ENCODE results near the gene BPIFB4.
"Not testable (repeated sequence)": the region's sequence is repeated elsewhere in the genome, so short reads cannot be mapped to it uniquely, and the experiment has no call there.

Gene BPIFB4

DNA sequence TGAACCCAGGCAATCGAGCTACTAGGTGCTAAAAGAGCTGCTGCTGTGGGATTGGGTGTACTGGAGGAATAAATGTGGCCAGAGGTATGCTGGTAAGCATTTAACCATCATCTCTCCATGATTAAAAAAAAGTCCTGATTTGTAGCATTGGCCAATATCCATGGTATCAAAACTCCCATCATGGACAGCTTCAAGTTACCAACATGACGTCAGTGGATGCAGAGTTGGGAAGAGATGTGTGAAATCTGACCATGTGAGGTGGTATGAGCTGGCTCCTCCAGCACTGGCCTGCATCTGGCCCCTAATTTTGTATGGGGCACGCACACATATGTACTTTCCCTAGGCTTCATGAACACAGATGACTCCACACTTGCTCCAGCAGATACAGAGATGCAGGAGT lies 11.7 kb downstream of the BPIFB4 start:
- DNase-seq: no peak

DNA sequence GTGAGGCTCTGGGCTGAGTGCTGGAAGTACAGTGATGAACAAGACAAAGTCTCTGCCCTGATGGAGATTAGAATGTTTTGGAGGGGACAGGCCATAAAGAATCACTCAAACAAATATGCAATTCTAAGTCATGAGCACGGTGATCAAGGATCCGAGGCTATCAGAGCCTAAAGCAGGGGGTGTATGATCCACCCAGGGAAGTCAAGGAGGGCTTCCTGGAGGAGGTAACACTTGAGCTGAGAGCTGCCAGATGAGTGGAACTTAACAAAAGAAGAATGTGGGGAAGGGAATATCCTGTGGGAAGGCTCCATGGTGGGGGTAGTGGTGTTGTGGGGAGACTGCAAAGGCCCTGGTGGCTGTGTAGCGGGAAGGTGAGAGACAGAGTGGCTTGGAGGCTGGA lies 12.2 kb downstream of the BPIFB4 start:
- DNase-seq: no peak

DNA sequence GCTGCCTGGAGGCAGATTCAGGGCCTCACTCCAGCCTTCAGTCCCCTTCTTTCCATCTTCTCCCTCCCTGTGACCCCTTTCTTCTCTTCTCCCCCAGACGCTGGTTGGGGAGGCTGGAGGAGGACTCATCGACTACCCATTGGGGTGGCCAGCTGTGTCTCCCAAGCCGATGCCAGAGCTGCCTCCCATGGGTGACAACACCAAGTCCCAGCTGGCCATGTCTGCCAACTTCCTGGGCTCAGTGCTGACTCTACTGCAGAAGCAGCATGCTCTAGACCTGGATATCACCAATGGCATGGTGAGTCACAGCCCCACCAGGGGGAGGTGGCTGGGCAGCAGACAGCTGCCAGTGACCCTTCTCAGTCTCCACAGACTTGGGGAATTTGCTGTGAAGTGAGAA lies 12.9 kb downstream of the BPIFB4 start:
- DNase-seq: no peak

DNA sequence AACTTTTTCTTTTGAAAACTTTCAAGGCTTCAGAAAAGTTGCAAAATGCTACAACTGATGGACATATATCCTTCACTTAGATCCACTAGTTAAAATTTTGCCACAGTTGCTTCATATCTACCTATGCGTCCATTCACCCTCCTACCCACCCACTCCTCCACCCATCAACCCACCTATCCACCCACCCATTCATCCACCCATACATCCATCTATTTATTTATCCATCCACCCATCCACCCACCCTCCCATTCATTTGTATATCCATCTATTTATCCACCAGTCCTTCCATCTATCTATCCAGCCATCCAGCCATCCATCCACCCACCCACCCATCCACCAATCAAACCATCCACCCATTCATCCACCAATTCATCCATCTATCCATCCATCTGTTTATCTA lies 13.6 kb downstream of the BPIFB4 start:
- DNase-seq: no peak

DNA sequence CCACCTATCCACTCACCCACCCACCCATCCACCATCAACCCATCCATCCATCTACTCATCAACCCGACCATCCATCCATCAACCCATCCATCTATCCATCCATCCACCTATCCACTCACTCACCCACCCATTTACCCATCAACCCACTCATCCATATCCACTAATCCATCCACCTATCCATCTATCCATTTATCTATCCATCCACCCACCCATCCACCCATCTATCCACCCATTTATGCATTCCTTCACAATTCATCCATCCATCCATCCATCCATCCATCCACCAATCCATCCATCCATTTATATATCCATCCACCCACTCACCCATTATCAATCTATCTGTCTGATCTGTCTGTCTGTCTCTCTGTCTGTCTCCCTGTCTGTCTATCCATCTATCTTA lies 14.1 kb downstream of the BPIFB4 start:
- no peak for DNase-seq

DNA sequence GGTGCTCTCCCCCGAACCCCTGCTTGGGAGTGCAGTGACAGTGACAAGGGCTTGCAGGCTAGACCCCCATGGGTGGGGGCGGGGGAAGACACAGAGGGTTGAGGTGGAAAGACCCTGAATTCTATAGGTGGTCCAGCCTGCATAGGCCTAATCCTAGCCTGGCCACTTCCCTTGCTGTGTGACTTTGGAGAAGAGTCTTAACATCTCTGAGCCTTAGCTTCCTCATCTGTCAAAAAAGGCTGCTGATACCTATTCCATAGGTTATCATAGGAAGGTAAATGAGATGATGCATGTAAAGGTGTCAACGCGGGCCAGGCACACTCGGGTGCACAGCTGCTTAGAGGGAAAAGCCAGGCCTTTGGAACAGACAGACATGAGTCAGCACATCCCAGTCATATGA lies 15.8 kb downstream of the BPIFB4 start:
- no peak for DNase-seq

DNA sequence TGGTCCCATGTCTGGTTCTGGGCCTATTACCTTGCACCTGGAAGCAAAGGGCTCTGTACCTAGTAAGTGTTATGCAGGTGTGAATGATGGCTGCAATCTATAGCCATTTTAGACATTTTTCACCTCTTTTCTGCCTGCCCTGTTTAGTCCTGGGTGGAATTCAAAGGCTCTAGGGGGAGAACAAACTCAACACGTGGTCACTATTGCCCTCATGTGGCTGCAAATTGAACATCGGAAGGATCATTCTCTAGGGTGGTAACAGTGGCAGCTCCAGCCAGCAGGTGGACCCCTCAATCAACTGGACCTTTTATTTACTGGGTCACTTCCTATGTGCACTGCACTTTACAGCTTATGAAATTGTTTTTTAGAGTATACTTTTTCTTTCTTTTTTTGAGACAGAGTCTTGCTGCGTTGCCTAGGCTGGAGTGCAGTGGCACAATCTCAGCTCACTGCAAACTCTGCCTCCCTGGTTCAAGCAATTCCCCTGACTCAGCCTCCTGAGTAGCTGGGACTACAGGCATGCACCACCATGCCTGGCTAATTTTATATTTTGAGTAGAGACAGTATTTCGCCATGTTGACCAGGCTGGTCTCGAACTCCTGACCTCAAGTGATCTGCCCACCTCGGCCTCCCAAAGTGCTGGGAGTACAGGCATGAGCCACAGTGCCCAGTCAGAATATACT lies 16.6 kb downstream of the BPIFB4 start:
- DNase-seq: peak; percentile 88

DNA sequence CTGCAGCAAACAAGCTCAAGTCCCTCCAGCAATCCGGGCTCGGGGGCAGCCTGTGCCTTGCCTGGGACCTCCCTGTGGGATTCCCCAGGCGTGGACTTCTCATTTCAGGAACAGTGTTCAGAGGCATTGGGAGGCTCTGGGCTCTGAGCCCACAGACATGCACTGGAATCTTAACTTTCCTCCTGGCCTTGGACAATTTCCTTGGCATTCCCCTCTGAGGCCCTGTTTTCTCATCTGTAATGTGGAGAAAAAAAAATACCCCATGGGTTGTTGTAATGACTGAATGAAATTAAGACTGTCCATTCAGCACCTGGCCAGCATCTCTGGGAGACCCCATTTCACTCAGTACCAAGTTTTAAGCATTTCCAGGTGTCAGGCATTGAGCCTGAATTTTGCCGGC lies 17.6 kb downstream of the BPIFB4 start:
- no peak for DNase-seq

DNA sequence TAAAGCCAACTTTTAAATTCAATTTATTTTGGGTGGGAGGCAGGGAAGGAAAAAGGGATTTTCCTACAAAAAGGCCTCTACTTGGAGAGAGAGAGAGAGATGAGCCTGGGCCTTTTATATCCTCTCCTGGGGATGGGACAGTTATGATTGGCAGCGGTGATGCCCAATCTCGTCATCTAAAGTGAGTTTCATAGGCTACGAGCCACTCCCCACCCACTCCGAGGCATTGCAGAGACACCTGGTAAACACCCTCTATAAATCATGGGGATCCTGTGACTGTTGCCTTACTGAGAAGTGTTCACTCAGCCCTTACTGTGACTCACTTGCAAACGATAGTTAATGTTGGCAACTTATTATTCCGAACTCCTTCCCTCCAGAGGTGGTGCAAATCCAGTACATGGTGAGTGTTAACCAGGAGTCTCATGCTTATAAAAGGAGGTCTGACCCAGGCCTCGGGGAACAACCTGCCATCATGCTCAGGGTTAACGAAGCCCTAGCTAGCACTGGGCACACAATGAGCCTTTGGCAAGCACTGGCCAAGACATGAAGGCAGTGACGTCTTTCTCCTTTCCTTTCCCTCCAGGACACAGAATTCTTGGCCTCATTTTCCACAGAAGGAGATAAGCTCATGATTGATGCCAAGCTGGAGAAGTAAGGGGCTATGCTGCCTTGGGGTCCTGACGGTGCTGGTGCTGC lies 20.5 kb downstream of the BPIFB4 start:
- DNase-seq: no peak

DNA sequence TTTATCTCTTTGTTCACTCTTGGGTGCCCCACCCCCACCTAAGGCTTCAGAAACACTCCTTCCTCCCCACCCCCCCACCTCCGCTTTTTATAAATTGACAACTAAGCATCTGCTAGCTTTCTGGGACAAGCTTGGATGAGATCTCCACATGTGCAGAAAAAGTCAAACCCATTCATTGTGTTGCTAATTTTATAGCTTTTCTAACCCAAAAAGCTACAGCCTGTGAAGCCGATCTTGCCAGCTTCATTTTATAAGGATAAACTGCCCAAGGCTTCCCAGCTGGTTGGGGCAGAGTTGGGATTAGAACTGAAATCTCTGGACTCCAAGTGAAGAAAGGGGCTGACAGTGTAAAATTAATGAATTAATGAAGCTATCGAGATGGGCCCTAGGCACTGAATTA lies 24.1 kb downstream of the BPIFB4 start:
- DNase-seq: no peak

DNA sequence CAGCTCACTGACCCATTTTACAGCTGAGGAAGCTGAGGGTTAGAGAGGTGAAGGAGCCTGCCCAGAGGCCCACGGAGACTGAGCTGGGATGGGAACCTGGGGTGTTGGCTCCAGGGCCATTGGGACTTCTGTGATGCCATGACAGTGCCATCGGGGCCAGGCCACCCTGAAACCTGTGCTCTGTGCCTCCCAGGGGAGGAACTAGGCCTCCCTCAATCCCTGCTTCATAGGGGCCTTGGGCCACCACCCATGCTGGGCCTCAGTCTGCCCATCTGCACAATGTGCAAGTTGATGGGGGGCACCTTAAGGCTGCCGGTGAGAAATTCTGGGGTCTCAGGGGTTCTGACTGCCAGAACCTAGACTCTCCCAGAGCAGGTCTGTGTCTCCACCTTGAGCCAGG lies 24.9 kb downstream of the BPIFB4 start:
- DNase-seq: no peak

DNA sequence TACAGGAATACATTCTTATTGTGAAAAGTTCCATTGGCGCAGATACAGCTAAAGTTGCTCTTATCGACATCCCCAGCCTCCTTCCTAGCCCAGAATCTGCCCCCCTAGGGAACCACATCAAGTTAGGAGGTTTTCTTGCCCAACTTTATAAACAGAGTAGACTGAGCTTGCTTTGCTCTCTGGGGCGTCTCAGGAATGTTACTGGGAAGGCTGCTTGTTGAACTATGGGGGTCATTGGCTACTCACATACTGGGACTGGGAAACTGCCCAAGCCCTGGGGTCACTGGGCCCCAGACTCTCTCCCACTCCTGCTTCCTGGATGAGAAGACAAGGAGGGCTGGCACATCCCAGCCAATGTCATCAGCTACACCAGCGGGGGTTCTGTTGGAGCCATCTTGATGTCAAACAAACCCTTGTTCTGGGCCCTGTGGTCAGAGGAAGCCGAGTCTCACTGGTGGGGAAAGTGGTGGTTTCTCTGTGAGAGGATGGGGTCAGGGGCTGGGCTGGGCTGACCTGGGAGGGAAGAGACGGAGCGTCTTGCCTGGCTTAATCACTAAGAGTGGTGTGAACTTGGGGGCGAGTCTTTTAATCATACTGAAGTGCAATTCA lies 26.0 kb downstream of the BPIFB4 start:
- DNase-seq: no peak

DNA sequence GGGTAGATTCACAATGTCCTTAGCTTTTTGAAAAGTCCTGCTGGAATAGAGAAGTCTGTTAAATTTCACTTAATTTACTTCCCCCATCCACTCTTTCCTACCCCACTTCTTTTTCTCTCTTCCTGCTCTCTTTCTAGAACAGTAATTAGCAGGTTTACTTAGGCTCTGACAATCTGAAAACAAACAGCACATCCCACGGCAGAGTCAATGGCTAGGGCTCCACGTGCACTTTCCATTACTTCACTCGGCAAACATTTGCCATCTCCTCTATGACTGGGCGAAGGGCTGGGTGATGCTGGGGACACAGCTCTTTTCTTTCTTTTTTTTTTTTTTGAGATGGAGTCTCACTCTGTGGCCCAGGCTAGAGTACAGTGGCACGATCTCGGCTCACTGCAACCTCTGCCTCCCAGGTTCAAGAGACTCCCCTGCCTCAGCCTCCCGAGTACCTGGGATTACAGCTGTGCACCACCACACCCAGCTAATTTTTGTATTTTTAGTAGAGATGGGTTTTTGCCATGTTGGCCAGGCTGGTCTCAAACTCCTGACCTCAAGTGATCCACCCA lies 26.7 kb downstream of the BPIFB4 start:
- DNase-seq: not testable (repeated sequence)

DNA sequence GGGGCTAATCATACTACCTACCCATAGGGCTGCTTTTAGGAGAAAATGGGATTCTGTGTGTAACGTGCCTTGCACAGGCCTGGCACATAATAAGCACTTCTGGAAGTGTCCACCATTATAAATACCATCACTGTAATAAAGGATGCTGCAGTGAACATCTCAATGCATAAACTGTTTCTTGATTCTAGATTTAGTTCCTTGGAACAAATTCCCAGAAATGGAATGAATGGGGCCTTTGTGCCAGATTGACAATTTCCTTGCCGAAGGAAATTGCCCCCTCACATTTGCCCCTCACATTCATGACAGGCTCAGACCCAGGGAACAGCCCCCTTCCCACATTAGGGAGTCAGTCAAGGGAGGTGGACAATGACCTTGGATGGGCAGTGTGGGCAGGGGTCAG lies 29.2 kb downstream of the BPIFB4 start:
- DNase-seq: no peak

DNA sequence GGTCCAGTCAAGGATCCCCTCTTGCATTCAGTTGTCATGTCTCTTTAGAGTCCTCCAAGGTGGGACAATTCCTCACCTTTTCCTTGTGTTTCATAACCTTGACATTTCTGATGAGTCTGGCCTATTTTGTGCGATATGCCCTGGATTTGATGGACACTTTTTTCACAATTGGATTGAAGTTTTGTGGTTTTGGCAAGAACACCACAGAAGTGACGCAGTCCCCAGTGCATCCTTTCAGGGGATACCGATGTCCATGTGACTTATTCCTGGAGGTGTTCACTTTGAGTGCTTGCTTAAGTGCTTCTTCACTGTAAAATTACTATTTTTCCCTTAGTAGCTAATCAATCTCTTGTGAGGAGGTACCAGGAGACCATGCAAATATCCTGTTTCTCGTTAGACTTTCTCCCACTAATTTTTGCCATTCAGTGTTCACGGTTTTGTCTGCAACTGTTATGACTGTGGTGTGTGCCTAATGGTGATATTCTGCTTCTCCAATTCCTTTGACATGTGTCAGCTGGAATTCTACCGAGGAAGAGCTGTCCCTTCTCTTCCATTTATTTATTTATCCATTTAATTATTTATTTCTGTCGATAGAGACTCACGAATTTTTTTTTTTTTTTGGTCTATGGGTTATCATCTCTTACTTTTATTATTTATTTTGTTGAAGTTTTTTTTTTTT lies 30.8 kb downstream of the BPIFB4 start:
- DNase-seq: no peak

DNA sequence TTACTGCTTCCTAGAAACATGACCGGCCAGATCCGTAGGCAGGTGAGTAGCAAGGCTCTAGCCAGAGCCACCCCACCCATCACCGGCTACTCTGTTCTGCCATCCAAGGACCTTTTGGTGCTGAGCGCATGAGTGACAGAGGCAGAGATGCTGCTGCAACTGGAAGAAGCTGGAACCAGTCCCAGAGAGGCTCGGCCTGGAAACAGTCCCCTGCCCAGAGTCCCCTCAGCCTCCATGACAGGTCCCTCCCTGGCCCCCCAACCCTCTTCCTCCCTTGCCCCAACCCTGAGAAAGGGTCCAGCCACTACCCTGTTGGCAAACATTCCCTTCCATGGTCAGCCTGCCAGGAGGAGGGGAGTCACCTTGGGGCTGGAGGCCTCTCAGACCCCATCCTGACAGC lies 31.9 kb downstream of the BPIFB4 start:
- no peak for DNase-seq

DNA sequence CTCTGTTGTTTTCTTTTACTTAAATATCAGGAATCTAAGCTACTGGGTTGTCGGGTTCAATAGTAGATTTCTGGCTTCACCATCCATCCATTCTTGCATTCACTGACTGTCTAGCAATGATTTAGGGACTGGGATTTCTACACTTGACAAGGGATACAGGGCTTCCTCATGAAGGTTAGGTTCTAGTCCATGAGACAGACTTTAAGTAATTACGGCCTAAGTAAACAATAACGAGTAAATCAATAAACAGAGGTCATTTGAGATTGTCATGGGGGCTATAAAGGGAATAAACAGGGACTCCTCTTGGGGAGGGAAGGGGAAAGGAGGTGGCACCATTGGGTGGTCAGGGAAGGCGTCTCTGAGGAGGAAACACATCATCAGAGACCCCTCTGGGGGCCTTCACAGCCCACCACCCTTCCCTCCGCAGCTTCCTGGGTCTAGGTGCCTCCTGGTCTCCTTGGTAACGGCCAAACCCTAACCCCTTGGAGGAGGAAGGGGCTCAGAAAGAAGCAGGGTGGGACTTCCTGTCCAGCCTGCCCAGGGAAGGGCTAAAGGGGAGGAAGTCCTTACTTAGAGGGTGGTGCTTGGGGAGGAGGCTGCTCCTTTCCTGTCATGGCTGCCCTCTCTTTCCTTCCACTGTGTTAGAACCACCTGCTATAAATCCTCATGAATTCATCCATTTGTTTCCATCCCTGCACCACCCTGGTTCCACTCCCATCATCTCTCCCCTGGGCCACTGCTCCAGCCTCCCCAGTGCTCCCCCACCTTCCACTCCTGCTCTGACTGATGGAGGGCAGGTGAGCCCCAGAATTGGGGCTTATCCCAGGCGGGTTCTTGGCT lies 33.3 kb downstream of the BPIFB4 start:
- DNase-seq: no peak

DNA sequence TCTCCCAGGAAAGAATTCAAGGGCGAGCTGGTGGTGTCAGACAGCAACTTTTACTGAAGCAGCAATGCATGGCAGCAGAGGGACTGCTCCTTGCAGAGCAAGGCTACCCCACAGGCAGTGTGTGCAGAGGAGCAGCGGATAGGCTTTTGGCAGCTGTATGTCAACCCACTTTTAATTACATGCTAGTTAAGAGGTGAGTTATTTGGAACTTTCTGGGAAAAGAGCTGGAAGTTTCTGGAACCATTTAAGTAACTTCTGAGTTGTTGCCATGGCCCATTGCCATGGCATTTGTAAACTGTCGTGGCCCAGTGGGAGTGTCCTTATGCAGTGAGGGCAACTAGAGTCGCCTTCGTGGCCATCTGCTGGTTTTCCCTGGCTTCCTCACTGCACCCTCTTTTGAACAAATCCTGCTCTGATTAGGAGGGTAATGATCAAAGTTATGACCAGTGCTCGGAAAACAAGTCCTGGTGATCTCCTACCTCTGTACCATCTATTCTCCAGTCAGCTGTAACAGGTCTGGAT lies 34.0 kb downstream of the BPIFB4 start:
- no peak for DNase-seq

DNA sequence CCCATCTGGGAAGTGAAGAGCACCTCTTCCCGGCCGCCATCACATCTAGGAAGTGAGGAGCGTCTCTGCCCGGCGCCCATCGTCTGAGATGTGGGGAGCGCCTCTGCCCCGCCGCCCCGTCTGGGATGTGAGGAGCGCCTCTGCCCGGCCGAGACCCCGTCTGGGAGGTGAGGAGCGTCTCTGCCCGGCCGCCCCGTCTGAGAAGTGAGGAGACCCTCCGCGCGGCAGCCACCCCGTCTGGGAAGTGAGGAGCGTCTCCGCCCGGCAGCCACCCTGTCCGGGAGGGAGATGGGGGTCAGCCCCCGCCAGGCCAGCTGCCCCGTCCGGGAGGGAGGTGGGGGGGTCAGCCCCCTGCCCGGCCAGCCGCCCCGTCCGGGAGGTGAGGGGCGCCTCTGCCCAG lies 36.1 kb downstream of the BPIFB4 start:
- DNase-seq: not testable (repeated sequence)

DNA sequence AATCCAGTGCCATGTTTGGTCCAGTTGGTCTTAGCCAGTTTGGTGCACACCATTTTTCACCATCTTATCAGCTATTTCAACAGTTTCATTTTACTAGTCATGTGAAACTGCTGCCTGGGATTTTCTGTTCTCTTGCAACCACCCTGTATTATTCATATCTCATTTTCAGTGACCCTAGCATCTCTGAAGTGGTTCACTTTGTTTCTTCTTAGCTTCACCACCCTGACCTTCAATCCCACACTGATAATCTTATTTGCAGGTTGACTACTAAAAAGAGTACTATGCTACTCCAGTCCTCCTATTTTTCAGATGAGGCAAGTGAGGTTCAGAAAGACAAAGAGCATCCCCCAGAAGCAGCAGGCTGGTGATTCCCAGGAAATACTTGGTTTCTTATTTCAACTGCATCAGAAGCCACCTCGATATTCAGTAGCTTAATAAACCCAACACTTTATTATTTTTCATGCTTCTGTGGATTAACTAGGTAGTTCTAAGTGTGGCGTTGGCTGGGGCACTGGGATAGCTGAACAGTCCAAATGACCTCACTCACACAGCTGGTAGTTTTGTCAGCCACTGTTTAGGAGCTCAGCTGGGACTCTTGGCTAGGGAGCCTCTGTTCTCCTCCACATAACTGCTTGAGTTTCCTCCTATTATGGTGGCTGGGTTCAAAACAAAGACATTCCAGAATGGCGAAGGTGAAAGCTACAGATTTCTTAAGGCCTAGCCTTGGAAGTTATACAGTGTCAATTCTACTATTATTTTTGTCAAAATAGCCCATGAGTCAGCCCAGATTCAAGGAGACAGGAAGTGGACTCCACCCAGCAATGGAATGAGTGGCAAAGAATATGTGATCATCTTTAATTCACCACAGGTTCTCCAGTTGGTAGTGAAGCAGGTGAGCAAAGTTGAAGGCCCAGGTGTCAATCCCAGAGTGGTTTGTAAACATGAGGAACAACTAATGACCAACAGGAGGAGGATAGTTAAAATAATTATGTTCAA lies 40.6 kb downstream of the BPIFB4 start:
- no peak for DNase-seq

DNA sequence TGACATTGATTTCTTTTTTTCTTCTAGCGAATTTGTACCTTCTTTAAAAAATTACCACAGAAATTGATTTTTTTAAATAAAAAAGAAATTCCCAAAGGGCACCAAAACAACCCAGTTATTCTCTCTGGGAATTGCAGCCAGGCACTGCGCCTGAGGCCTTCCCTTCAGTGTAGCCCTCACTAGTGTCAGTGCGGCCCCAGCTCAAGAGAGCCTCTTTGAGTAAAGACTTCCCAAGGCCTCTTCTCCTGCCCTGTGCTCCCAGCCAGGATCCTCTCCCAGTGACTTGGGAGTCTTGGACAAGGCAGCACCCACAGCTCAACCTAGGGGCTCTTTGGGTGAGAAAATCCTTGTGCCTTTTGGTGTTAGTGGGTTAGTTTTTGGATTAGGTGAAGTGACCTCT lies 41.5 kb downstream of the BPIFB4 start:
- DNase-seq: no peak
